GM12891 (cell line): ENCODE data around the gene MAPK1.

Experiments used
- POLR2A ChIP-seq: IDR thresholded peaks from 2 replicates; pipeline ENCODE4 v1.6.1; 2011; ENCODE audit warnings: low read depth, low read length, control low read depth
- SPI1 ChIP-seq: IDR thresholded peaks from 2 replicates; pipeline ENCODE4 v1.6.1; 2011; ENCODE audit warnings: low read depth, low read length, control low read depth

DNA sequence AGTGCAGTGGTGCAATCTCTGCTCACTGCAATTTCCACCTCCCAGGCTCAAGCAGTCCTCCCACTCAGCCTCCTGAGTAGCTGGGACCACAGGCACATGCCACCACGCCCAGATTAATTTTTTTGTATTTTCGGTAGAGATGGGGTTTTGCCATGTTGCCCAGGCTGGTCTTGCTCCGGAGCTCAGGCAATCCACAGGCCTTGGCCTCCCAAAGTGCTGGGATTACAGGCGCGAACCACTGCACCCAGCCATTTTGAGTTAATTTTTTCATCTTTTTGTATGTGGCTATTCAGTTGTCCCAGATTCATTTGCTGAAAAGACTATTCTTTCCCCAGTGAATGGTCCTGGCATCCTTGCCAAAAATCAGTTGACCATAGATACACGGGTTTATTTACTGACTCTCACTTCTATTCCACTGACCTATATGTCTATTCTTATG, 63.6 kb downstream of the MAPK1 start:
- TF ChIP-seq POLR2A, result no peak
- no peak for TF ChIP-seq SPI1
